ENCODE data around the gene TUBD1. TPM values are rescaled to one million over a fixed set of nuclear protein-coding genes. Genes with fewer than 3 reads are reported as not detected.

TUBD1 gene
- total and polyA plus RNA-seq, 2 of the 13 experiments (the other 11 are each of a cell fraction or from before 2014, with no cell fraction given): 18.2 to 25.9 TPM

DNA sequence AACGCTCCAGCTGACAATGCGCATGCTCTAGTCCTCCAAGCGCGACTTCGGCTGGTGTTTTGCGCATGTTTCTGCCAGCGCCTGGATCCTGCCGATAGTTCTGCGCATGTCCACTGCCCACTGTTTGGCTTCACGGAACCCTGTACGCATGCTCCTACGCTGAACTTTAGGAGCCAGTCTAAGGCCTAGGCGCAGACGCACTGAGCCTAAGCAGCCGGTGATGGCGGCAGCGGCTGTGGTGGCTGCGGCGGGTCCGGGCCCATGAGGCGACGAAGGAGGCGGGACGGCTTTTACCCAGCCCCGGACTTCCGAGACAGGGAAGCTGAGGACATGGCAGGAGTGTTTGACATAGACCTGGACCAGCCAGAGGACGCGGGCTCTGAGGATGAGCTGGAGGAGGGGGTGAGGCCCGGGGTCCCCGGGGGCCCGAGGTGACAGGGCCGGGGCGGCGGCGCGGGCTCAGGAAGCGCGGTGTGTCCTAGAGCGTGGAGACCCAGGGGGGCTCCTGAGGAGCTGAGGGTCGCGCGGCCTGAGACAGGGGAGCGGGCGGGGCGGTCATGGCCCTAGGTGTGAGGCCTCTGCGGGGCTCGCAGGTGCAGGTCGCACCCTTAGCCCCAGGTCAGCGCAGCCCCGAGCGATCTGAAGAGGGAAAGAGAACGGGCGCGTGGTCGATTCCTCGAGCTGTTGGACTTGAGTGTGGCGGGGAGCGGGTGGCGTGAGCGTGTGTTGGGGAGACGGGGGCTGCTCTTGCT lies at the start of gene TUBD1, which contains the start of gene RPS6KB1 (continued):
- TF ChIP-seq, protein P1, sequence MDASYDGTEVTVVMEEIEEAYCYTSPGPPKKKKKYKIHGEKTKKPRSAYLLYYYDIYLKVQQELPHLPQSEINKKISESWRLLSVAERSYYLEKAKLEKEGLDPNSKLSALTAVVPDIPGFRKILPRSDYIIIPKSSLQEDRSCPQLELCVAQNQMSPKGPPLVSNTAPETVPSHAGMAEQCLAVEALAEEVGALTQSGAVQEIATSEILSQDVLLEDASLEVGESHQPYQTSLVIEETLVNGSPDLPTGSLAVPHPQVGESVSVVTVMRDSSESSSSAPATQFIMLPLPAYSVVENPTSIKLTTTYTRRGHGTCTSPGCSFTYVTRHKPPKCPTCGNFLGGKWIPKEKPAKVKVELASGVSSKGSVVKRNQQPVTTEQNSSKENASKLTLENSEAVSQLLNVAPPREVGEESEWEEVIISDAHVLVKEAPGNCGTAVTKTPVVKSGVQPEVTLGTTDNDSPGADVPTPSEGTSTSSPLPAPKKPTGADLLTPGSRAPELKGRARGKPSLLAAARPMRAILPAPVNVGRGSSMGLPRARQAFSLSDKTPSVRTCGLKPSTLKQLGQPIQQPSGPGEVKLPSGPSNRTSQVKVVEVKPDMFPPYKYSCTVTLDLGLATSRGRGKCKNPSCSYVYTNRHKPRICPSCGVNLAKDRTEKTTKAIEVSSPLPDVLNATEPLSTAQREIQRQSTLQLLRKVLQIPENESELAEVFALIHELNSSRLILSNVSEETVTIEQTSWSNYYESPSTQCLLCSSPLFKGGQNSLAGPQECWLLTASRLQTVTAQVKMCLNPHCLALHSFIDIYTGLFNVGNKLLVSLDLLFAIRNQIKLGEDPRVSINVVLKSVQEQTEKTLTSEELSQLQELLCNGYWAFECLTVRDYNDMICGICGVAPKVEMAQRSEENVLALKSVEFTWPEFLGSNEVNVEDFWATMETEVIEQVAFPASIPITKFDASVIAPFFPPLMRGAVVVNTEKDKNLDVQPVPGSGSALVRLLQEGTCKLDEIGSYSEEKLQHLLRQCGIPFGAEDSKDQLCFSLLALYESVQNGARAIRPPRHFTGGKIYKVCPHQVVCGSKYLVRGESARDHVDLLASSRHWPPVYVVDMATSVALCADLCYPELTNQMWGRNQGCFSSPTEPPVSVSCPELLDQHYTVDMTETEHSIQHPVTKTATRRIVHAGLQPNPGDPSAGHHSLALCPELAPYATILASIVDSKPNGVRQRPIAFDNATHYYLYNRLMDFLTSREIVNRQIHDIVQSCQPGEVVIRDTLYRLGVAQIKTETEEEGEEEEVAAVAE (CRISPR knock-in tag; IDR thresholded peaks at IDR 0.05; ENCODE audit: borderline replicate concordance): no peak
- TF ChIP-seq SATB2 (CRISPR knock-in tag; IDR thresholded peaks at IDR 0.05): peak; percentile 89; the same call in 1 of the 2 replicates
- TF ChIP-seq DNMT1 (CRISPR knock-in tag; IDR thresholded peaks at IDR 0.05): no peak; the same call in 1 of the 2 replicates
- TF ChIP-seq TGIF2 (CRISPR knock-in tag; IDR thresholded peaks at IDR 0.05): peak; percentile 92
- no peak for TF ChIP-seq GTF3A (CRISPR knock-in tag; conservative IDR thresholded peaks at IDR 0.05)
- TF ChIP-seq NFIC (IDR thresholded peaks at IDR 0.05; ENCODE audit: low read length): no peak
- peak; percentile 22; the same call in 1 of the 2 replicates for TF ChIP-seq GATAD2A (CRISPR knock-in tag; IDR thresholded peaks at IDR 0.05)
- no peak; the same call in 1 of the 2 replicates for TF ChIP-seq ZSCAN21 (CRISPR knock-in tag; IDR thresholded peaks at IDR 0.05; ENCODE audit: borderline replicate concordance)
- peak; percentile 54 for TF ChIP-seq ZNF883 (CRISPR knock-in tag; IDR thresholded peaks at IDR 0.05; ENCODE audit: not compliant biosample characterization)
- peak; percentile 31; the same call in 1 of the 2 replicates for TF ChIP-seq ZKSCAN8 (CRISPR knock-in tag; IDR thresholded peaks at IDR 0.05; ENCODE audit: borderline replicate concordance)
- TF ChIP-seq NCOA2 (CRISPR knock-in tag; IDR thresholded peaks at IDR 0.05): peak; percentile 24; the same call in 1 of the 2 replicates
- TF ChIP-seq, protein P2, sequence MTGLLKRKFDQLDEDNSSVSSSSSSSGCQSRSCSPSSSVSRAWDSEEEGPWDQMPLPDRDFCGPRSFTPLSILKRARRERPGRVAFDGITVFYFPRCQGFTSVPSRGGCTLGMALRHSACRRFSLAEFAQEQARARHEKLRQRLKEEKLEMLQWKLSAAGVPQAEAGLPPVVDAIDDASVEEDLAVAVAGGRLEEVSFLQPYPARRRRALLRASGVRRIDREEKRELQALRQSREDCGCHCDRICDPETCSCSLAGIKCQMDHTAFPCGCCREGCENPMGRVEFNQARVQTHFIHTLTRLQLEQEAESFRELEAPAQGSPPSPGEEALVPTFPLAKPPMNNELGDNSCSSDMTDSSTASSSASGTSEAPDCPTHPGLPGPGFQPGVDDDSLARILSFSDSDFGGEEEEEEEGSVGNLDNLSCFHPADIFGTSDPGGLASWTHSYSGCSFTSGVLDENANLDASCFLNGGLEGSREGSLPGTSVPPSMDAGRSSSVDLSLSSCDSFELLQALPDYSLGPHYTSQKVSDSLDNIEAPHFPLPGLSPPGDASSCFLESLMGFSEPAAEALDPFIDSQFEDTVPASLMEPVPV (CRISPR knock-in tag; IDR thresholded peaks at IDR 0.05): no peak
- TF ChIP-seq TP53 (CRISPR knock-in tag; conservative IDR thresholded peaks at IDR 0.05): no peak
- TF ChIP-seq, protein P3, sequence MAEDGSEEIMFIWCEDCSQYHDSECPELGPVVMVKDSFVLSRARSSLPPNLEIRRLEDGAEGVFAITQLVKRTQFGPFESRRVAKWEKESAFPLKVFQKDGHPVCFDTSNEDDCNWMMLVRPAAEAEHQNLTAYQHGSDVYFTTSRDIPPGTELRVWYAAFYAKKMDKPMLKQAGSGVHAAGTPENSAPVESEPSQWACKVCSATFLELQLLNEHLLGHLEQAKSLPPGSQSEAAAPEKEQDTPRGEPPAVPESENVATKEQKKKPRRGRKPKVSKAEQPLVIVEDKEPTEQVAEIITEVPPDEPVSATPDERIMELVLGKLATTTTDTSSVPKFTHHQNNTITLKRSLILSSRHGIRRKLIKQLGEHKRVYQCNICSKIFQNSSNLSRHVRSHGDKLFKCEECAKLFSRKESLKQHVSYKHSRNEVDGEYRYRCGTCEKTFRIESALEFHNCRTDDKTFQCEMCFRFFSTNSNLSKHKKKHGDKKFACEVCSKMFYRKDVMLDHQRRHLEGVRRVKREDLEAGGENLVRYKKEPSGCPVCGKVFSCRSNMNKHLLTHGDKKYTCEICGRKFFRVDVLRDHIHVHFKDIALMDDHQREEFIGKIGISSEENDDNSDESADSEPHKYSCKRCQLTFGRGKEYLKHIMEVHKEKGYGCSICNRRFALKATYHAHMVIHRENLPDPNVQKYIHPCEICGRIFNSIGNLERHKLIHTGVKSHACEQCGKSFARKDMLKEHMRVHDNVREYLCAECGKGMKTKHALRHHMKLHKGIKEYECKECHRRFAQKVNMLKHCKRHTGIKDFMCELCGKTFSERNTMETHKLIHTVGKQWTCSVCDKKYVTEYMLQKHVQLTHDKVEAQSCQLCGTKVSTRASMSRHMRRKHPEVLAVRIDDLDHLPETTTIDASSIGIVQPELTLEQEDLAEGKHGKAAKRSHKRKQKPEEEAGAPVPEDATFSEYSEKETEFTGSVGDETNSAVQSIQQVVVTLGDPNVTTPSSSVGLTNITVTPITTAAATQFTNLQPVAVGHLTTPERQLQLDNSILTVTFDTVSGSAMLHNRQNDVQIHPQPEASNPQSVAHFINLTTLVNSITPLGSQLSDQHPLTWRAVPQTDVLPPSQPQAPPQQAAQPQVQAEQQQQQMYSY (CRISPR knock-in tag; IDR thresholded peaks at IDR 0.05): no peak
- TF ChIP-seq ZNF138 (CRISPR knock-in tag; IDR thresholded peaks at IDR 0.05; ENCODE audit: low read depth): no peak
- no peak for TF ChIP-seq PCBP1 (IDR thresholded peaks at IDR 0.05; ENCODE audit: borderline replicate concordance, low read depth, low read length)
- no peak; the same call in 1 of the 2 replicates for TF ChIP-seq TBX2 (CRISPR knock-in tag; IDR thresholded peaks at IDR 0.05; ENCODE audit: borderline replicate concordance)
- TF ChIP-seq ZNF3 (CRISPR knock-in tag; IDR thresholded peaks at IDR 0.05): no peak
- TF ChIP-seq NR2F2 (IDR thresholded peaks at IDR 0.05; ENCODE audit: borderline replicate concordance, low read depth): no peak
- no peak for TF ChIP-seq EHMT2 (IDR thresholded peaks at IDR 0.05; ENCODE audit: borderline replicate concordance, low read depth, low read length)
- peak; percentile 79; the same call in 1 of the 2 replicates for TF ChIP-seq KLF6 (CRISPR knock-in tag; IDR thresholded peaks at IDR 0.05)
